HG02588 (cell line): ENCODE results near the gene KRTAP10-11.
"Not testable (repeated sequence)": the region's sequence is repeated elsewhere in the genome, so short reads cannot be mapped to it uniquely, and the experiment has no call there.

Experiments
- ATAC-seq: cut with Tn5 transposase; IDR thresholded peaks from one replicate; pipeline ENCODE4 v1.9.1; 2021; ENCODE audit warnings: mild to moderate bottlenecking, moderate library complexity; ENCODE audit not compliant: unreplicated experiment

KRTAP10-11 gene

GRCh38 chr21:44661567-44661966 lies 15.4 kb downstream of the KRTAP10-11 start:
- ATAC-seq: not testable (repeated sequence)

- no peak for ATAC-seq
Observed at GRCh38 chr21:44664691-44665090, 18.5 kb downstream of the KRTAP10-11 start.

- ATAC-seq: no peak
Observed at GRCh38 chr21:44666401-44667320, 20.4 kb downstream of the KRTAP10-11 start, which contains the start of gene KRTAP12-2. Gene KRTAP12-2, minus strand, starts transcription at chr21:44666927. Its CDS starts 41 bp downstream, at chr21:44666886.

GRCh38 chr21:44667612-44668011 lies 21.4 kb downstream of the KRTAP10-11 start:
- no peak for ATAC-seq

- no peak for ATAC-seq
Observed at GRCh38 chr21:44670642-44671432, 24.6 kb downstream of the KRTAP10-11 start.

- ATAC-seq: no peak
Observed at GRCh38 chr21:44671911-44672310, 25.7 kb downstream of the KRTAP10-11 start.

GRCh38 chr21:44677881-44678280 lies 31.7 kb downstream of the KRTAP10-11 start:
- ATAC-seq: no peak

GRCh38 chr21:44681152-44681551 lies 34.9 kb downstream of the KRTAP10-11 start:
- ATAC-seq: no peak

GRCh38 chr21:44681861-44682579 lies 35.8 kb downstream of the KRTAP10-11 start, which contains the start of gene KRTAP12-1:
Gene KRTAP12-1, minus strand, starts transcription at chr21:44682163. Its CDS starts 40 bp downstream, at chr21:44682123.
- no peak for ATAC-seq

GRCh38 chr21:44682580-44683151 lies 36.5 kb downstream of the KRTAP10-11 start:
- ATAC-seq: no peak

GRCh38 chr21:44684077-44684476 lies 37.9 kb downstream of the KRTAP10-11 start:
- ATAC-seq: no peak

- no peak for ATAC-seq
Observed at GRCh38 chr21:44684483-44684882, 38.3 kb downstream of the KRTAP10-11 start.

- not testable (repeated sequence) for ATAC-seq
Observed at GRCh38 chr21:44685050-44685449, 38.8 kb downstream of the KRTAP10-11 start.

- no peak for ATAC-seq
Observed at GRCh38 chr21:44686000-44686781, 40.0 kb downstream of the KRTAP10-11 start.

- no peak for ATAC-seq
Observed at GRCh38 chr21:44686843-44687561, 40.8 kb downstream of the KRTAP10-11 start.

GRCh38 chr21:44687671-44688070 lies 41.5 kb downstream of the KRTAP10-11 start:
- no peak for ATAC-seq

GRCh38 chr21:44689740-44690139 lies 43.5 kb downstream of the KRTAP10-11 start:
- not testable (repeated sequence) for ATAC-seq

- no peak for ATAC-seq
Observed at GRCh38 chr21:44691686-44692085, 45.5 kb downstream of the KRTAP10-11 start.
